HG03159 (cell line): ENCODE data around the gene CDCA7.
A peak's percentile ranks its signal among the peaks of the same experiment; 100 is the strongest.
"Not testable (repeated sequence)": the region's sequence is repeated elsewhere in the genome, so short reads cannot be mapped to it uniquely, and the experiment has no call there.

Experiments used
- ATAC-seq: cut with Tn5 transposase; IDR thresholded peaks from one replicate; pipeline ENCODE4 v1.9.1; 2021; ENCODE audit warnings: mild to moderate bottlenecking, moderate library complexity; ENCODE audit not compliant: unreplicated experiment

Gene CDCA7

GRCh38 chr2:173400760-173401159 is 46.1 kb downstream of the CDCA7 start:
- ATAC-seq = no peak

- no peak for ATAC-seq
Measured at GRCh38 chr2:173401716-173402326, 47.1 kb downstream of the CDCA7 start.

- peak; percentile 82 for ATAC-seq
Measured at GRCh38 chr2:173402405-173402974, 47.8 kb downstream of the CDCA7 start.

GRCh38 chr2:173404841-173405750 is 50.4 kb downstream of the CDCA7 start:
- ATAC-seq = no peak

- ATAC-seq = no peak
Measured at GRCh38 chr2:173407176-173407575, 52.5 kb downstream of the CDCA7 start.

- no peak for ATAC-seq
Measured at GRCh38 chr2:173407646-173408045, 53.0 kb downstream of the CDCA7 start.

GRCh38 chr2:173410579-173410978 is 55.9 kb downstream of the CDCA7 start:
- no peak for ATAC-seq

GRCh38 chr2:173412628-173413027 is 58.0 kb downstream of the CDCA7 start:
- no peak for ATAC-seq

GRCh38 chr2:173414823-173415322 is 60.2 kb downstream of the CDCA7 start:
- no peak for ATAC-seq

- no peak for ATAC-seq
Measured at GRCh38 chr2:173415431-173416381, 61.0 kb downstream of the CDCA7 start.

- ATAC-seq = not testable (repeated sequence)
Measured at GRCh38 chr2:173416415-173417152, 61.9 kb downstream of the CDCA7 start.

GRCh38 chr2:173417341-173417740 is 62.7 kb downstream of the CDCA7 start:
- ATAC-seq = no peak

GRCh38 chr2:173417802-173418201 is 63.1 kb downstream of the CDCA7 start:
- ATAC-seq = no peak
